Transverse colon (tissue), 4 donors: Measurements from ENCODE around the gene EML3. TPM values are rescaled to one million over a fixed set of nuclear protein-coding genes. Genes with fewer than 3 reads are reported as not detected.

Experiments
- DNase-seq: peaks from one replicate; pipeline ENCODE4 v3.0.0-alpha.2; 2019
- H3K27ac ChIP-seq, 4 donors: fragments of 200-600 bp; sonication (generic); 2 replicates each; pipeline ENCODE4 v1.5.1; 2016 to 2018; ENCODE audit warnings: inconsistent platforms in 4 of 4
- H3K27me3 ChIP-seq: fragments of 200-600 bp; sonication (generic); 2 replicates; pipeline ENCODE4 v1.5.1; 2017; ENCODE audit warnings: inconsistent platforms
- H3K36me3 ChIP-seq, 4 donors: fragments of 200-600 bp; sonication (generic); 2 replicates each; pipeline ENCODE4 v1.5.1; 2017 to 2019; ENCODE audit warnings: inconsistent platforms in 4 of 4
- H3K4me1 ChIP-seq, 4 donors: fragments of 200-600 bp; sonication (generic); 2 replicates each; pipeline ENCODE4 v1.5.1; 2017 to 2020; ENCODE audit warnings: inconsistent platforms in 4 of 4
- H3K4me3 ChIP-seq, 4 donors: fragments of 200-600 bp; sonication (generic); 1 replicate in 1 of 4; 2 replicates in 3 of 4; pipeline versions ENCODE4 v1.5.1 to v1.6.1; 2017 to 2019; ENCODE audit warnings: inconsistent platforms in 4 of 4
- H3K9me3 ChIP-seq, 2 donors: fragments of 200-600 bp; sonication (generic); 2 replicates each; pipeline ENCODE4 v1.5.1; 2017 to 2019; ENCODE audit warnings: inconsistent platforms in 2 of 2
- EP300 ChIP-seq: sonication (generic); formaldehyde crosslinking; IDR thresholded peaks from one replicate; pipeline ENCODE4 v1.6.1; 2017; ENCODE audit warnings: antibody characterized with exemption, low read depth
- POLR2A ChIP-seq: fragments of 450-650 bp; IDR thresholded peaks from one replicate; pipeline ENCODE4 v1.6.1; 2016; ENCODE audit warnings: antibody characterized with exemption, mild to moderate bottlenecking, moderate library complexity
- POLR2AphosphoS5 ChIP-seq, 3 donors: sonication (generic); formaldehyde crosslinking; IDR thresholded peaks; one replicate each; pipeline ENCODE4 v1.6.1; 2016; ENCODE audit warnings: antibody characterized with exemption in 3 of 3
- WGBS, 2 donors: methylation state at CpG; one replicate each; pipeline ENCODE4 v1.1.5; 2018; ENCODE audit warnings: low coverage in 1 of 2; 5-methylcytosine and 5-hydroxymethylcytosine counted together
- in situ Hi-C, 4 donors: fragments of 200-750 bp; cut with MboI; loops; one replicate each; pipeline versions ENCODE4 v1.15.0 to v1.15.1; 2017; ENCODE audit warnings: low sequenced_read_pairs in 3 of 4, low pct_ligation_motif_present in 1 of 4, low pct_unique_long_range_greater_than_20kb in 1 of 4
- intact Hi-C: fragments of 100-400 bp; cut with DNase I; formaldehyde crosslinking; loops from one replicate; pipeline ENCODE4 v1.15.1; 2023; ENCODE audit warnings: low total_unique reads
- total RNA-seq, 4 donors: library from RNA; depleted of rRNA; stranded (reverse); fragments of >200 nt; gene quantifications; one replicate each; pipeline ENCODE4 v1.1.0, GENCODE V29; 2016
- TF ChIP-seq, protein P1 (sequence below), 5 experiments: fragments of 200-600 bp in 3 of 5; fragments of 450-650 bp in 2 of 5; sonication (generic) in 3 of 5; IDR thresholded peaks; 1 replicate in 2 of 5; 2 replicates in 3 of 5; pipeline ENCODE4 v1.5.1; 2016 to 2017; ENCODE audit warnings: antibody characterized with exemption in 5 of 5, inconsistent platforms in 3 of 5, mild to moderate bottlenecking in 2 of 5, moderate library complexity in 1 of 5

Gene EML3
- total RNA-seq, 4 donors from 2014 or later, result 35.0 to 61.1 (median 44.9) TPM

DNA sequence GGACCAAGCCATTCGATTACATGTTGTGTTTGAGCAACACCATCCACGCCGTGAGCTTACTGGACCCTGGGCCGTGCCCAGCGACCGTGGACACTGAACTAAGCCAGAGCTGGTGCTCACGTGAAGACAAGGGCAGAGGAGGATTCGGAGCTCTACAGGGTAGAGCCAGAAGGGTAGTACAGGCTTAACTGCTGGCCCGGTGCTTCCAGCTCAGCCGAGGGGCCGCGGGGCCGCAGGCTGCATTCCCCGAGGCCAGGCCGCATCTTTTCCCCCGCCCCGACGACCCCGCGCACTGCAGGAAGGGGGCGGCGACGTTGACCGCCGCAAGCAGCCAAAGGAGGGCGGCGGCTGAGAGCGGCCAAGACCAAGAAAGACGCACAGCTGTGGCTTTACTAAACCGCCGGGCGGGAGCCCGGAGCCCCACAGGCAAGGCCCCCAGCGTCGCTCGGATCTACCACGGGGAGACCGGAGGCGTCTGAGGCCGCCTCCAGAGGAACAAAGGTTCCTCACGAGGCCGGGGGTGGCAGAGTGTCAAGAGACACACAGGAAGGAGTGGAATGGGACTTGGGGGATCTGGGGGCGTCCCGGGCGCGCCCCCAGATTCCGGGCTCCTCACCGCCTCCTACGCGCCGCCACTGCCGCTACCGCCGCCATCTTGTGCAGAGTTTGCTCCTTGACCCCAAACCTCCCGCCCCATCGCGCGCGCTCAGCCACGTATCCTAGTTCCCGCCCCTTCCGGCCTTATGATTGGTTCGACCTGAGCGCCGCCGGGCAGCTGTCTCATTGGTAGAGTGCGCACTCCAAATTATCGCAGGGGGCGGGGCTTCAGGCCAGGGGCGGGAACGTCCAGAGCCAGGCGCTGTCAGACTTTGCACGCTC lies 33.6 kb upstream of the EML3 start, which contains the start of gene GANAB:
GANAB (minus strand) TSS at position 668 of the 879 bp plus-strand sequence; CDS start at position 654, 14 bp downstream.
- TF ChIP-seq, protein P1, sequence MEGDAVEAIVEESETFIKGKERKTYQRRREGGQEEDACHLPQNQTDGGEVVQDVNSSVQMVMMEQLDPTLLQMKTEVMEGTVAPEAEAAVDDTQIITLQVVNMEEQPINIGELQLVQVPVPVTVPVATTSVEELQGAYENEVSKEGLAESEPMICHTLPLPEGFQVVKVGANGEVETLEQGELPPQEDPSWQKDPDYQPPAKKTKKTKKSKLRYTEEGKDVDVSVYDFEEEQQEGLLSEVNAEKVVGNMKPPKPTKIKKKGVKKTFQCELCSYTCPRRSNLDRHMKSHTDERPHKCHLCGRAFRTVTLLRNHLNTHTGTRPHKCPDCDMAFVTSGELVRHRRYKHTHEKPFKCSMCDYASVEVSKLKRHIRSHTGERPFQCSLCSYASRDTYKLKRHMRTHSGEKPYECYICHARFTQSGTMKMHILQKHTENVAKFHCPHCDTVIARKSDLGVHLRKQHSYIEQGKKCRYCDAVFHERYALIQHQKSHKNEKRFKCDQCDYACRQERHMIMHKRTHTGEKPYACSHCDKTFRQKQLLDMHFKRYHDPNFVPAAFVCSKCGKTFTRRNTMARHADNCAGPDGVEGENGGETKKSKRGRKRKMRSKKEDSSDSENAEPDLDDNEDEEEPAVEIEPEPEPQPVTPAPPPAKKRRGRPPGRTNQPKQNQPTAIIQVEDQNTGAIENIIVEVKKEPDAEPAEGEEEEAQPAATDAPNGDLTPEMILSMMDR (IDR thresholded peaks at IDR 0.05), result peak in 2 of 5 experiments; percentile 14 to 21
- TF ChIP-seq EP300 (no peak), POLR2A (peak; percentile 92), POLR2AphosphoS5 (IDR thresholded peaks at IDR 0.05) (peak; percentile 94 to 95 (median 95))
- Histone ChIP-seq H3K4me3 (peak within 1 kb of the TSS; percentile 81 to 99 (median 85)), H3K4me1 (peaks cover 12 to 25% (median 21%) of the 10 kb centered on the region in 4 donors), H3K9me3 (no peaks in the 10 kb centered on the region), H3K27me3 (no peaks in the 10 kb centered on the region), H3K27ac (peak within 1 kb of the TSS; percentile 91 to 99 (median 94)), H3K36me3 (peaks cover 0 to 9% (median 3%) of the 10 kb centered on the region in 4 donors)
- 0% methylated on average over 1 to 59 of the region's 73 CpGs for WGBS, 2 donors
- intact Hi-C loops, result no loop called here
- peak; percentile 100 for DNase-seq
- in situ Hi-C loops, result no loop called here

DNA sequence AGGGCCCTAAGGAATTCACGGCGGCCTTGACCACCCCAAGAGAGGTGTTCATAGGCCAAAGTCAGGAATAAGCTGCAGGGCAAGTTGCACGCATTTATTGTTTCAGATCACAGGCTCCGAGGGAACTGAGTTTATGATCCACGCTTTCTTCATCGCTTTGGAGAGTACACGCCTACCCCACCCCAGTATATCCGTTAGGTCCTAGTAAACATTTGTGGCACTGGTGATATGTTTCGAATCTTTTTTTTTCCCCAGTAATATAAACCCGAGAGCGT lies 33.0 kb upstream of the EML3 start:
- 0 to 7% methylated on average over 1 to 11 of the region's 11 CpGs for WGBS, 2 donors
- H3K27ac ChIP-seq, result peak overlapping the region; percentile 91 to 99 (median 94)
- DNase-seq, result no peak
- TF ChIP-seq POLR2AphosphoS5 (IDR thresholded peaks at IDR 0.05) (no peak), POLR2A (no peak), EP300 (no peak)
- TF ChIP-seq, protein P1 (IDR thresholded peaks at IDR 0.05), result no peak
- peaks cover 12 to 25% (median 21%) of the 10 kb centered on the region in 4 donors for H3K4me1 ChIP-seq
- no peaks in the 10 kb centered on the region for H3K27me3 ChIP-seq
- in situ Hi-C loops, result no loop called here
- H3K36me3 ChIP-seq, result peaks cover 0 to 9% (median 3%) of the 10 kb centered on the region in 4 donors
- H3K4me3 ChIP-seq, result peak overlapping the region; percentile 81 to 99 (median 85)
- no peaks in the 10 kb centered on the region for H3K9me3 ChIP-seq
- intact Hi-C loops, result no loop called here

DNA sequence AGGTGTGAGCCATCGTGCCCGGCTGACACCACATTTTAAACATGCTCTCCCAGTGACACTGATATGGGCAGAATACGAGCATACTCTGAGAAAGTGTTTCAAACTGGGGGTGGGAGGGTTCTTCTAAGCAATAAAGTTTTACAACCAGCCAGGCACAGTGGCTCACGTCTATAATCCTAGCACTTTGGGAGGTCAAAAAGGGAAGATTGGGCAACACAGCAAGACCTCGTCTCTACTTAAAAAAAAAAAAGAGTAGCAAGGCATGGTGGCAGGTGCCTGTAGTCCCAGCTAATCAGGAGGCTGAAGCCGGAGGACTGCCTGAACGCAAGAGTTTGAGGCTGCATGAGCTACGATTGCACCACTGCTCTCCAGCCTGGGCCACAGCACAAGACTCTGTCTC lies 31.6 kb upstream of the EML3 start:
- H3K36me3 ChIP-seq, result peaks cover 0 to 9% (median 0%) of the 10 kb centered on the region in 4 donors
- H3K27me3 ChIP-seq, result no peaks in the 10 kb centered on the region
- in situ Hi-C loops, result no loop called here
- no peak overlapping the region for H3K4me3 ChIP-seq
- WGBS, 2 donors, result 74 to 100% methylated on average over 2 to 8 of the region's 8 CpGs
- H3K4me1 ChIP-seq, result peaks cover 12 to 25% (median 21%) of the 10 kb centered on the region in 4 donors
- no peaks in the 10 kb centered on the region for H3K9me3 ChIP-seq
- peak overlapping the region in 1 of 4 donors; percentile 21 for H3K27ac ChIP-seq
- TF ChIP-seq POLR2AphosphoS5 (IDR thresholded peaks at IDR 0.05) (no peak), POLR2A (no peak), EP300 (no peak)
- TF ChIP-seq, protein P1 (IDR thresholded peaks at IDR 0.05), result no peak
- intact Hi-C loops, result no loop called here
- no peak for DNase-seq

DNA sequence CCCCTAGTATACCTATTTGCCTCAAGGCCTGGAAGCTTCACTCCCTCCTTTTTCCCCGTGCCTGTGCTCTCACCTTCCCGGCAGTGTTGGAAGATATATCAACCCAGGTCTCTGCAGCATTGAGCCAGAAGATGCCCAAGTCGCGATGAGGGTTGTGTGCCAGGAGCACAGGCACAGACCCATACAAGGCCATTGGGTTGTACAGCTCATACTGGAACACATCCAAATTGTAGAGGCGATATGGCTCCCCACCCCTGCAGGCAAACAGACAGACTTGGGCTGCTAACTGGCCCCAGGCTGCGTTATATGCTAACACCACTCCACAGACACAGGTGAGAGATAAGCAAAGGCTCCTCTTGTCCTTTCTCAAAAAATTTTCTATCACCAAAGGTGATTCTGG lies 19.9 kb upstream of the EML3 start:
- Histone ChIP-seq H3K27ac (no peak overlapping the region), H3K36me3 (peaks cover 0 to 94% (median 45%) of the 10 kb centered on the region in 4 donors), H3K9me3 (no peaks in the 10 kb centered on the region), H3K4me3 (no peak overlapping the region), H3K4me1 (no peaks in the 10 kb centered on the region), H3K27me3 (no peaks in the 10 kb centered on the region)
- WGBS, 2 donors, result 67 to 86% methylated on average over 2 to 6 of the region's 6 CpGs
- TF ChIP-seq EP300, result no peak
- TF ChIP-seq POLR2A, result no peak
- TF ChIP-seq POLR2AphosphoS5 (IDR thresholded peaks at IDR 0.05), result no peak
- TF ChIP-seq, protein P1 (IDR thresholded peaks at IDR 0.05), result no peak
- DNase-seq, result no peak
- intact Hi-C loops, result loop anchor here (2.0 kb wide), 1 partner anchor 26 kb away; no protein-coding TSS in a partner anchor
- in situ Hi-C loops, result no loop called here
